Suppressor macrophage treated with lipopolysaccharide for 4 hours (primary cell): ENCODE measurements around the gene PI4KB.

Experiments
- DNase-seq: peaks from one replicate; pipeline ENCODE4 v3.0.0-alpha.2; 2020

The PI4KB gene

DNA sequence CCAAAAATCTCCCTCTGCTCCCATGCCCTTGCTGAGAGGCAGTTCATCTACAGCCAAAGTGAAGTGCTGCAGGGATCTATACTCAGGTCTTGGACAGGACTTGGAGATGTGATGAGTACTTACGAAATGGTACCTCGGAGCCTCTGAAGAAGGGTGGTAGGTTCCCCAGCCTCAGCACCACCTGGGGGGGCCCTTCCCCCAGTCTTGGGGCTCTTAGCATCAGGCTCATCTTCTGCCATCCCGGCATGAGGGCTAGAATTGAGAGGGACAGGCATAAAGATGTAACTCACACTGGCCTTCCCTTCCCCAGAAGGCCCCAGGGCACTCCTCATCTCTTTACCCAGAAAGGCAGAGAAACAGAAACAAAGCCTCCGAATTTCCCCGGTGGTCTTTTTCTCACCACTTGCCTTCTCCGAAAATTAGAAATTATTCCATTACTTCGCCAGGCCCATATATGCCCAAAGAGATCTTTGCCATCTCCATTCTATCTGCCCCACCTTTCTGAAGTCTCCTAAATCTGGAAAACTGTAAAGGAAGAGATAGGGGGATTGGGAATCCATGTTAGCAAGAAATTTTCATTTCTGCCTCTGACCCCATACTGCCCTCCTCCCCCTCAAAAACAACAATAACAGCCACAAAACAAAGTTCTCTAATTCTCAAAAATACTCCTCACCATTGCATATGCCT is 19.0 kb upstream of the PI4KB start:
- DNase-seq: no peak

DNA sequence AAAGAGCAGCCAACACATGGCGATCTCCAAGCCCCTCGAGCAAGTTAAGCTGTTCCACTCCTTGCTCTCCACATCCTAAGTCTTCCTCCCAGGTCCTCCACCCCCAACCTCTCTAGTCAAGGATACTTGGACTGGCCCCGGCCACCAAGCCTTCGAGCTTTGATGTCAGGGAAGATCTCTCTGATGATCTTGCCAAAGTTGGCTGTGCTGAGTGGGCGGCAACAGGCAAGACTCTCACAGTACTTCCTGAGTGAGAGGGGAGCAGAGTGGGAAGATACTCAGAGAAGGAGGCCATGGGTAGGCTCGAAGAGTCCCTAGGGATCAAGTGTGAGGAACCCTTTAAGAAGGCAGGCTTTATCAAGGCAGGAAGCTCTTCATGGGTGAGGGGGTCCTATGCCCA is 17.1 kb upstream of the PI4KB start:
- DNase-seq: peak; percentile 10

DNA sequence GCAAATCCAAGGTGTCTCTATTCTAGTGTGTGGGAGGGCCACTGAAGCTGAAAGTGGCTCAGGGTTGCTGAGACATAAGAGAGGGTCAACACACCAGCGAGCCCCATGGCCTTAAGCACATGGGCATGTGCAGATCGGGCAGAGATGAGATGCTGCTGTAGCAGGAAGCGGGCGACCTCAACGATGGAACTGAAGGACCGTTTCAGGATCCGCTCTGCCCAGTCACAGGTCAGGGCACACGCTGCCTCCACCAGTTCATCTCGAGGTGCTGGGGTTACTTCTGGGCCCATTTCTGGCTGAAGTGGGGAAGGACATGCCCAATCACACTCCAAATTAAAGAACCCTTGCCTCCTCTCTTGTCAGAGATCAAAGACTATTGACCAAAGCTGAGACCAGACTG is 16.4 kb upstream of the PI4KB start:
- no peak for DNase-seq

DNA sequence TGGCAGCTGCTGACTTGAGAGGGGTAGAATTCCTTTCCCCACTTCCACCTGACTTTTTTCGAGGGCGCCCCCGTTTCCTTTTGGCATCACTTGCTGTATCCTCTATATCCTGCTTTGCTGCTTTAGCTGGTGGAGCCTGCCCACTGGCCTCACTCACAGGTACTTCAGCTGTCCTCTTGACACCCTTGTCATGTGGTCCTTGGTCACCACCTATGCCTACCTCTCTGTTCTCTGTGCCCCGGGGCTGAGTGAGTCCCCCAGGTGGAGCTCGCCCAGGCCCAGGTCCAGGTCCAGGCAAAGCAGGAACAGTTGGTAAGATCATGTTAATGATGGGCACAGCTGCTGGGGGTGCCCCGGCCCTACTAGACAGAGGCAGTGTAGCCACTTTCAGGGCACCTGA is 15.4 kb upstream of the PI4KB start:
- DNase-seq: no peak

DNA sequence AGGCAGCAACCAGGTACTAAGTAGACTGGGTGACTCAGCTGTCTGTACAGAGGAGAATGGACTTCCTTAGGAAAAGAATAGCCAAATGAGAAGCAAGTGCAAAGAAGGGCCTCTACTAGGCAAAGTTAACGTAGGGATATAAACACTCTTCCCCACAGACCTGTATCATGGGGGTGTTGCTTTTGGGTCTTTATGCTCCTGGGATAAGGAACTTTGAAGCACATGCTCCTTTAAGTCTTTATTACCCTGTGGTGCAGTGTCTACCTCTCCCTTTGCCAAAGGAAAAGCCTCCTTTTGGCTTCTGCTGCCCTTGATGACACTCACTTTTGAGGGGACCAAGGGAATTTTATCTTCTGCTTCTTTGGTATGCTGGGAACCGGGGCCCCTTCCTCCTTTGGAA is 14.8 kb upstream of the PI4KB start:
- no peak for DNase-seq

DNA sequence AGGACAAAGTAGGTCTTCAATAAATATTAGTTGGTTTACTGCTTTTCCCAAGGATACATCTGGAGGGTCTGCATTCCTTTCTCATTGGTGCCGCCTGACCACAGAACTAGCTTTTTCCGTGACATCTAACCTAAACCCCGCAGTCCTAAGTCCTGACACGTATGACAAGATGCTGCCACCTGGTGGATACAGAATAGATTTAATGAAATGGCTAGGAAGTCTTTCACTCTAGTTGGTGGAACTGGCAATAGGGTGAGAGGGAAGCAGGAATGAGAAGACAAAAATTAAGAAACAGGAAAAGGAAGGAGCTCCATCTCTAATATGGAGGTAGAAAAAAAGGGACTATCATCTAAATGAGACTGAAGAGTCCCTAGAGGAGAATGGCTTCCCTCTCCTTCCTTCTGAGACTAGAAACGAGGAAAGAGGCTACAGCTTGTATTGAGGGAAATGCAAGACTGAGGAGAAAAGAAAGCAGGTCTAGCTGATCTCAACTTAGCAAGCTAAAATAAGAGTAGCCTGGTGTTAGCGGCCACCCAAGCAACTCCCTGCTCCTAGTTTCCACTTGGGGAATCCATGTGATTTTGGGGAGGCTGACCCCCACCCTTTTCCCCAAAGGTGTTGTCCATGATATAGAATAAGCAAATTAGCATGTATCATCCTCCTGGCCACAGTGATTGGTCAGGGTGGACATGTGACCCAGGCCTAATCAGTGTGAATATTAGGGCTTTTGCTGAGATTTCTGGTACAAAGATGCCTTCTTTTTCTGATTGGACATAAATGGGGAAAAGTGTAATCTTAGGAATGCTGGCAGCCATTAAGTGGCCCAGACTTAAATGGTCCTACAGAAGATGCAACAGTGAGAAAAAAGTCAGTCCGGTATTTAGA is 13.9 kb upstream of the PI4KB start:
- peak; percentile 90 for DNase-seq

DNA sequence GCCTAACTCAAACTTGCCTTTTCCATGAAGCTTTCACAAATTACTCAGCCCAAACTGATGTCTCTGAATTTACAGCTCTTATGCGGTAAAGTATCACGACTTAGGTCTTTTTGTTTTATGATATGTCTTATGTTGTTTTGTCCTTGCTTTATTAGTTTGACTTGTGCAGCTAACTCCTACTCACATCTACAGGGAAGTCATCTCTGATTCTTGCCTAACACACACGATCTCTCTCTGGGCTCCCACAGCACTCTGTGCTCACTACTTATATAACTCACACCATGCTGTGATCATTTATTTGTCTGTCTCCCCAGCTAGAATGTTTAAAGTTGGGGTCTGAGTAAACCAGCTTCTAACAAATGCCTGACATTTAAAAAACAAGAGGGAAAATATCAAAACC is 9.3 kb upstream of the PI4KB start:
- DNase-seq: peak; percentile 25

DNA sequence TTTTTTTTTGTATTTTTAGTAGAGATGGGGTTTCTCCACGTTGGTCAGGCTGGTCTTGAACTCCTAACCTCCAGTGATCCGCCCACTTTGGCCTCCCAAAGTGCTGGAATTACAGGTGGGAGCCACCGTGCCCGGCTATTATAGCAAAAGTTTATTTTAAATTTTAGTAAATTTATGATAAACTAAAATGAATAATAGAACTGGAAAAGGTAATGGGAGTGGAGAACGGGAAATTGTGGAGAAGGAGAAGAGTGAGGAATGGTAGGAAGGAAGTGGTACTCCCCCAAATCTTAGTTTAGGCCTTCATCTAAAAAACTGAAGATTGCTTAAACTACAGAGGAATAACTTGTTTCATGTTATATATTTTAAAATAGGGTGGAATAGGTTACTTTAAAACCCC is 7.6 kb upstream of the PI4KB start:
- DNase-seq: no peak

DNA sequence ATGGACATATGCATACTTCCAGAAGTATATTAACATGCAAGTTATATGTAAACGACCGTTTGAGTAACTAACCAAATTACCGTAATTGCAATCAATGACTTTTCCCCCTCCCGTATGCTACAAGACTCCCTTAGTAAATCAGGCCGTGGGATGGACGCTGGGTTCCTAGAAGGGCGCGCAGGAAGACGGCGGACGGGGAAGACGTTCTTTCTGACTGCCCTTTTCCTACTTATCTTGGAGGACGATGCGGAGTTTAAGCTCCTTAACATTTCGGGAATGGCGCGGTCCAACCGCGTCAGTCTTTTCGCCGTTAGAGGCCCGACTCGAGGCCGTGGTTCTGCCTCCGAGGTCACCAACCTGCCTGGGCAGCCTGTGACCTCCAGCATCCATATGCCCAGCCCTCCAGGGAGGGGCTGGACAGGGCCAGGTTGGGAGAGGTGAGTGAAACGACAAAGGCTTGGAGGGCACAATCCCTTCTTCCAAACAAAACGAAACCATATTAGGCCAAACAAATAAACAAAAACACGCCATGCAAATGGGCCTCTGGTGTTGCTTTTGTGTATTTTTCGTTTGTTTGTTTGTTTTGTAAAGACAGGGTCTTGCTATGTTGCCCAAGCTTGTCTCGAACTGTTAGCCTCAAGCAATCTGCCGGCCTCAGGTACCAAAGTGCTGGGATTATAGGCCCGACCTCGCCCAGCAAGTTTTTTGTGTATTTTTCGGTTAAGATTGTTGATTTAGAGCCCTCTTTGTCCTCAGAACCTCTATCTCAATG is 873 bp upstream of the PI4KB start:
- DNase-seq: no peak

DNA sequence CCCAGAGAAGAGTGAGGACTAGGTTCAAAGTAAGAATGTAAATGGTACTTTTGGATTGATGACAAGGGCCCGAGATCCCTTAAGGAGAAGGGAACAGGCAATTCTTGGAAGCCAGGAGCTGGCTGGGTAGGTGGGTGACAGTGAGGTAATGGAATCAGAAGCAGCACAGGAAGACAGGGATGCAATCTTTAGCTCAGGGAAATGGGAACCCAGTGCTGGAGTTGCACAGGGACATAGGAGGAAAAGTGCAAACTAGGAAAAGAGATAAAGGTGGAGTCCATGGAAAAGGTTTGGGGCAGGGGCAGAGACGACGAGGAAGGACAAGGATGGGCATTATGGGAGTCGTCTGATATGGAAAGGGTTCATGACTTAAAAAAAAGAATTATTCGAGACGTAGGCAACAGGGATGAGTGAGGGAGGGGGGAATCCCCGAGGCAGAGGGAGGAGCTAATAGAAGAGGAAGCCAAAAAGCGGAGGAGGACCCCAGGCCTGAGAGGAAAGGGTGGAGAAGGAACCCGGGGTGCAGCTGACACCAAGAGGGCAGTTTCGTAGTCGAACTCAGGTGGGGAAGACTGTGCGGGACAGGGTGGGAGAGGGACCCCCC is 495 bp downstream of the PI4KB start:
- peak; percentile 88 for DNase-seq

DNA sequence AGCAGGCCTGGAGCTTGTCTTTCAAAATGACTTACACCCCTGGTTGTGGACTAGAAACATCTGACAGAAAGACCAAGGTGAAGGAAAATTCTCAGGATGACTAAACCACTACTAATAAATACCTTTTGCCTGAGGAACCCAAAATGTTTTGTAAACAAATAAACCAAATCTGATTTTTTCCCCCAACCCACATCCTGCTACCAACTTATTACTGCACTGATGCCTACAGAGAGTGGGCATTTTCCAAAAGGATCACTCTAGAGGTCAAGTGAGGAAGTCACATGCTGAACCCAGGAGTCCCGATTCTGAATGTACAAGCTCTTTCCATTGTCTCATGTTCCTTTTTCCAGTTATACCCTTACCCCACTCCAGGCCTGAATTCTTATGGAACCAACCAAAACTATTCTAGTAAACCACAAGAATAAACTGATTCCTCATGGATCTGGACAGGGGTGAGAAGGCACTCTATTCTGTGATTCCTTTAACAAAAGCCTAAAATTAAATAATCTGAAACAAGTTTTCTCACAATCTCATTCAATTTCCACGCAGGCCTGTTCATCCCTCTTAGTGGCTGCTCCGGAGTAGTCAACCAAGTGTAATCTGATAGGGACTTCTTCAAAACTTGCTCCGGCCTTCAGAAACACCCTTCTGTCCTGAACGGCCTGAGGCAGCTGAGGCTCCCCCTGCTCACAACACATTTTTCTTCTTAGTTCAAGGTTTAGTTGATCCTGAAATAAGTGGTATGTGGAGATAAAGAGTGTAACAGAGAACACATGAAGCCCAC is 1.4 kb downstream of the PI4KB start:
- peak; percentile 8 for DNase-seq

DNA sequence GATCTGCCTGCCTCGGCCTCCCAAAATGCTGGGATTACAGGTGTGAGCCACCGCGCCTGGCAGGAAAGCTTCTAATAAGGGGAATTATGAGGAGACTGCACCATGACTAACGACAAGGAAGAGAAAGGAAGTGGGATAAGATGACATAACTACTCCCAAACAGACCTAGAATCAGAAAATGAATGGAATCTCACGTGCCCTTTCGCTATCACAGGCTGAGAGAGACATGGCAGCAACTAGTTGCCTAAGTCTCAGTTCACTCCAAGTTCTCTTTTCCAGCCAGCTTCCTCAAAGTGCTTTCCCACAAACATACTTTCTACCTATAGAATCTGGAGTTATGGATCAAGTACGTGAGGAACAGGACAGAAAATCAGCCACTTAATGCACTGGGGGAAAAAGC is 2.0 kb downstream of the PI4KB start:
- DNase-seq: peak; percentile 64

DNA sequence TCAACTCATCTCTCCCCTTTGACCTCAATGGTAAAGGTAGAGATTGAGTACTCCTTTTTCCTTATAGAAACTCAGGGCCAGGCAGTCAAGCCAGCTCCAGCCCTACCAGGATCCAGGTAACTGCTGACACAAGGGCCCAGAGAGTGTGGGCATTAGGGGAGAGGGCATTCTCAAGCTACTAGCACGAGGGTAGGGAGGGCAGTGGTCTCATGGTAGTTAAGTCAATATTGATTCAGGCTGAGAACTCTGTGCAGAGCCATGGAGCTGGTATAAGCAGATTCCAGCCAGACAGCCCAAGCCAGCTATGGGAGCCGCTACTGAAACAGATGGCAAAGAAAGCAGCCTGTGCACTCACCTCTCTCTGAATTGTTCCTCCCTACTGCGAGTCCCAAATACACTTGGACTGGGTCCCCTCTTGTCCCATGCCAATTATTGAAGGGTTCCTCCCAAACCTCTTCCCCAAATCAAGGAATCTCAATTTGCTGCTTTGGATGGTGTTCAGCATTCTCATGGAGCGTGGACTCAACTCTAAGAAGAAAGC is 2.8 kb downstream of the PI4KB start:
- no peak for DNase-seq

DNA sequence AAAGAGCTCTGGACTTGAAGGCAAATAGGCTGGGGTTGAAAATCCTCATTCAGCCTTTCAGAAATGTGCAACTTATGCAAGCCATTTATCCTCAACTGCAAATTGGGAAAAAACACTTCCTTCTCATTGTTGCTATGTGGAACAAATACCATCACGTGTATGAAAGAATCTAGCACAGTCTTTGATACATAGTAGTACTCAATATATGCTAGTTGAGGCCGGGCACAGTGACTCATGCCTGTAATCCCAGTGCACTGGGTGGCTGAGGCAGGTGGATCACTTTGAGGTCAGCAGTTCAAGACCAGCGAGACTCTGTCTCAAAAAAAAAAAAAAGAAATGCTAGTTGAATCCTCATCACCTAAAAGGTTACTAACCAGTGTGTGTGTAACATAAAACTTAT is 8.2 kb downstream of the PI4KB start:
- DNase-seq: no peak

DNA sequence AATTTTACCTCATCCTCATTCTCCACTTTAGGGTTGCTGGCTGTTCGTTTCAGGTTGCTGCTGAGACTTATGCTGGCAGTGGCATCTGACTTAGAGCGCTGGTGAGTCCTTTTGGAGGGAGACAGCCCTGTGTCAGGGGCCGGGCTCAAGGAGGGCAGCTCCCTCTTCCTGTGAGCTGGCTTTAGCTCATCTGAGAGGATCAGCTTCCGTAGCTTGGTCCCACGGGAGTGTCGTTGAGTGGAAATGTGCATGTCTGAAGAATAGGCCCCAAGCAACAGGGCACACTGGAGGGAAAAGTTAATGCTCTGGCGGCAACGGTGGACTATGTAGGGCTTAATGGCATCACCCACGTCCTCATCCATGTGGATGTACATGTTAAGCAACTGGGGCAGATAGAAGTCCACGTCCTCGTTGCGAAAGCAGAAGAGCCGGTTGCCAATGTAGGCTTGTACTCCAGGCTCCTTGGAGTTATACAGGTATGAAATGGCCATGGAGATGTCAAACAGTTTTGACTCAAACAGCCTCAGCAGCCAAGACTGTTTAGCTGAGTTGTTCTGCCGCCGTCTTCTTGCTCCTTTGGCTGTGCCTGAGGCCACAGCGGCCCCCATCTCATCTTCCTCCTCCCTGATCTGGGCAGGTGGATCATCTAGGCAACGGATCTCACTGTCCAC is 11.5 kb downstream of the PI4KB start:
- no peak for DNase-seq

DNA sequence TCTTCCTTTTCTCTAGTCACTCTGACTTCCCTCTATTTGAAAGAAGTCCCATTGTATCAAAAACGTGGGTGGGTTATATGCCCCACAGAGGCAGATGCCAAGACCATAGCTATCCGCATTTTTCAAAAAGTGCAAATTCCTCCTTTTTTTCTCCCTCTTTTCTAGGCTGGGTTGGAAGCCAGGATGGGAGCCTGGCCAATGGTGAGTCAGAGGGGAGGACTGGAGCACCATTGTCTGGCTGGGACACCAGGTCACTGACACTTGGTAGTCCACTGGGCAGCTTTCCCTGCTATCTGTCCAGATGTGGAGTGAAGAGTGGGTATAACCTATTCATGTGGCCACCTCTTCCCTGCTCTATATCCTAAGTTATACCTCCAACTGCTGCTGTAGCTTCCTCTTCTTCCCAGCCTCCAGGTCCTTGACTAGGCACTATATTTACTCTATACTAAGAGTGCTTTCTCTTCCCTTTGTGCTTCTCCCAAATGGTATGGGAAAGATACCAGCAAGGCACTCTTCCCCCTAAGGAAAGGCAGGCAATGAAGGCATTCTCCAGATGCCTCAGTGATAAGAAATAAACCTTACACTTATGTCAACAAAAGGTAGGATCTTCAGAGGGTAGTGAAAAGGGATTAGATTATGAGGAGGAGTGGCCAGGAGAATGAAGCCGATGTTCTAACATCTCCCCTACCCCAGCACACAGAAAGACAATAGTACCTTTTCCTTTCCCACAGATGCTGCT is 12.9 kb downstream of the PI4KB start:
- no peak for DNase-seq

DNA sequence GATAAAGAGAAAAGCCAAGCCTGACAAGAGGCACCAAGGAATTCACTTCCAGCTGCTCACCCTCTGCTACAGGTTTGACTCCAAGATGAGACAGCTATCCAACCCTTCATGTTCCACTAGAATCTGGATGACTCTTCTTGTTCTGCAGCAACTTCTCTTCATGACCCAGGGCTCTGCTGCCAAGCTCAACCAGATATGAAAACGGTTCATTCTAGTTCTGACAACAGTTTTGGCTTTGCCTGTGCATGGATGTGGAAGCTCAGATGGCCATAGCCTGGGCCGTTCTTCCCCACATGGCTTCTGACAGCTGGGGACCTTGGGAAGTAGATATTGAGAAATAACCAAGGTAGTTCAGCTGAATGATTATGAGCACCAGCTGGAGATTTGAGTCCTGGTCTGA is 13.7 kb downstream of the PI4KB start:
- DNase-seq: no peak

DNA sequence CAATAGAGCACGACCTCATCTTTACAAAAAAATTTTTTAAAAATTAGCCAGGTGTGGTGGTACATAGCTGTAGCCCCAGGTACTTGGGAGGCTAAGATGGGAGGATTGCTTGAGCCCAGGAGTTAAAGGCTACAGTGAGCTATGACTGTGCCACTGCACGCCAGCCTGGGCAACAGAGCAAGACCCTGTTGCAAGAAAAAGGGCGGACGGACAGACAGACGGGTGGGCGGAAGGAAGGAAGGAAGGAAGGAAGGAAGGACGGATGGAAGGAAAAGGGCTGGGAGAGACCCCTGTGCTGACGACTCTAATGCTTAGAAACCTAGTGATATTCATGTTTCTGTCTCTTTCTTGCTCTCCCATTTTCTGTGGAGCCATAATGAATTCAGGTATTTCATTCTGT is 14.4 kb downstream of the PI4KB start:
- no peak for DNase-seq

DNA sequence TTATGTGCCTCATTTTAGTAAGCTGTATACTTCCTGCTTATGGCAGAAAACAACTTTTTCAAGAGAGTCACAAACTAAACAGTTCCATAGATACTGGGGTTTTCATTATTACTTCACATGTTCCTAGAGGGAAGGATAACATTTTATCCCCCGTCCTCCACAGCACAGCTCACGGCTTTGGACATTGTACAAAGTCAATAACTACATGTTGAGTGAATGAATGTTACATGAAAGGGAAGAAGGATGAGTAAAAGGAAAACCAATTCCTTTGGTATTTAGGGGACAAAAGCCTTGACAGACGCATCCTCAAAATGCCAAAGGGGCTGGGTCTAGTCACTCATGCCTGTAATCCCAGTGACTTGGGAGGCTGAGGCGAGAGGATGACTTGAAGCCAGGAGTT is 14.8 kb downstream of the PI4KB start:
- no peak for DNase-seq

DNA sequence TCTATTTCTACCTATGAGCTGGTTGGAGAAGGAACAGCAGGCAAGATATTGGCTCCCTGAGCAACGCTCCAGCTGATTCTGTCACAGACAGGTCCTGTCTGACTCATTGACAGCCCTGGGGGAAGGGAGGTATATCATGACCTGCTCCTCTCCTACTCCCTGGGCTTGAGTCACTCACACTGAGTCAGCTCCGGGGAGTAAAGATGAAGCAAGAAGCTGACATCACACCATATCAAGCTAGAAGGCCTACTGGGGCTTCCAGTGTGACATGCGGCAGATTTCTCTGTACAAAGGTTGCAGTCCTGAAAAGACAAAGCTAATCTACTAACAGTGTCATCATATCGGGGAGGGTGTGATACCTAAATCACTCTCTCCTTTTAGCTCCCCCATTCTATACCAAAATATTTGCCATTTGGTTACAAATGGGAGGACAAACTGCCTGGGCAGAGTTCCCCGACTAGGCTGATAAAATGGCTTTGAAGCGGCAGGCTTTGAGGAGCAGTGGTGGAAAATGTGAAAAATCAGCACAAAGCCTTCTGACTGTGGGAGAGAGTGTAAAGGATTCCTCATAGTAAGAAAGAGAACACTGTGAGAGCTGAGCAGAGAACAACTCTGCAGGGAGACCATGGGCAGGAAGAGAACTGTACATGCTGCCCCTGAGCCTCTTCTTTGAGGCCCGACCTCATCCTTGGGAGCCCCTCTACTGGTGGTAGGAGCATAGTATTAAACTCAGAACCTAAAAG is 15.5 kb downstream of the PI4KB start:
- DNase-seq: peak; percentile 97
